GM23248 (cell line): ENCODE results near the gene ATP7B. TPM values are rescaled to one million over a fixed set of nuclear protein-coding genes. Genes with fewer than 3 reads are reported as not detected.

Experiments used
- DNase-seq: peaks from one replicate; pipeline ENCODE4 v3.0.0-alpha.2; 2015
- H2AFZ ChIP-seq: fragments of 200-600 bp; sonication (generic); 2 replicates; pipeline ENCODE4 v1.6.1; 2016; ENCODE audit warnings: antibody characterized with exemption
- H3F3A ChIP-seq: fragments of 200-600 bp; sonication (generic); 2 replicates; pipeline ENCODE4 v1.6.1; 2016; ENCODE audit warnings: mild to moderate bottlenecking, antibody characterized with exemption, mixed run types; ENCODE audit not compliant: insufficient read depth
- H3K27ac ChIP-seq: fragments of 200-600 bp; sonication (generic); 2 replicates; pipeline ENCODE4 v1.5.1; 2016; ENCODE audit warnings: mild to moderate bottlenecking
- H3K27me3 ChIP-seq: fragments of 200-600 bp; sonication (generic); replicated peaks from 2 replicates; pipeline ENCODE4 v1.6.1; 2016; ENCODE audit warnings: mild to moderate bottlenecking; ENCODE audit not compliant: insufficient read depth
- H3K36me3 ChIP-seq: fragments of 200-600 bp; sonication (generic); 2 replicates; pipeline ENCODE4 v1.6.1; 2016; ENCODE audit warnings: low read depth, mild to moderate bottlenecking
- H3K4me1 ChIP-seq: fragments of 200-600 bp; sonication (generic); 2 replicates; pipeline ENCODE4 v1.6.1; 2016; ENCODE audit warnings: mild to moderate bottlenecking; ENCODE audit not compliant: insufficient read depth
- H3K4me2 ChIP-seq: fragments of 200-600 bp; sonication (generic); one replicate; pipeline ENCODE4 v1.6.1; 2016; ENCODE audit warnings: mild to moderate bottlenecking; ENCODE audit not compliant: unreplicated experiment
- H3K4me3 ChIP-seq: fragments of 200-600 bp; sonication (generic); 2 replicates; pipeline ENCODE4 v1.5.1; 2016; ENCODE audit warnings: mild to moderate bottlenecking
- H3K79me2 ChIP-seq: fragments of 200-600 bp; sonication (generic); 2 replicates; pipeline ENCODE4 v1.6.1; 2016; ENCODE audit warnings: mild to moderate bottlenecking; ENCODE audit not compliant: insufficient read depth
- H3K9ac ChIP-seq: fragments of 200-600 bp; sonication (generic); 2 replicates; pipeline ENCODE4 v1.6.1; 2016; ENCODE audit warnings: mild to moderate bottlenecking
- H3K9me2 ChIP-seq: fragments of 200-600 bp; sonication (generic); 2 replicates; pipeline ENCODE4 v1.6.1; 2016; ENCODE audit warnings: mixed run types, mild to moderate bottlenecking, moderate library complexity; ENCODE audit not compliant: insufficient read depth
- H3K9me3 ChIP-seq: fragments of 200-600 bp; sonication (generic); one replicate; pipeline ENCODE4 v1.6.1; 2017; ENCODE audit warnings: low read depth
- H4K20me1 ChIP-seq: fragments of 200-600 bp; sonication (generic); 2 replicates; pipeline ENCODE4 v1.6.0; 2016; ENCODE audit not compliant: insufficient read depth
- EZH2 ChIP-seq: fragments of 200-600 bp; sonication (generic); IDR thresholded peaks from 2 replicates; pipeline ENCODE4 v1.6.1; 2018; ENCODE audit warnings: antibody characterized with exemption, mild to moderate bottlenecking; ENCODE audit not compliant: insufficient read depth, poor library complexity, severe bottlenecking
- EZH2phosphoT487 ChIP-seq: fragments of 200-600 bp; sonication (generic); IDR thresholded peaks from 2 replicates; pipeline ENCODE4 v1.6.1; 2018; ENCODE audit warnings: antibody characterized with exemption, moderate library complexity, mild to moderate bottlenecking, low read depth; ENCODE audit not compliant: insufficient read depth
- WGBS, 2 experiments: methylation state at CpG; one replicate each; pipeline ENCODE4 v1.1.6; 2015 to 2017; ENCODE audit warnings: low lambda C conversion rate in 2 of 2, low coverage in 1 of 2; ENCODE audit errors: missing lambda C conversion rate in 2 of 2; 5-methylcytosine and 5-hydroxymethylcytosine counted together
- in situ Hi-C: fragments of 300-500 bp; cut with MboI; formaldehyde crosslinking; loops from 2 replicates; pipeline ENCODE4 v1.15.0; 2020
- polyA plus RNA-seq: library from polyadenylated mRNA; unstranded; fragments of >200 nt; fragmentation: Nextera tagmentation; extraction: Ambion mirVana; gene quantifications from 2 replicates; pipeline ENCODE4 v1.2.1, GENCODE V29; 2016
- total RNA-seq: library from RNA; depleted of rRNA; stranded (reverse); fragments of >200 nt; shearing (Covaris generic); gene quantifications from 2 replicates; pipeline ENCODE4 v1.2.3, GENCODE V29; 2014; rRNA removed

Gene ATP7B
- 0.32 and 1.5 TPM in 2 replicates for total RNA-seq
- 0.09 and 0.10 TPM in 2 replicates for polyA plus RNA-seq

DNA sequence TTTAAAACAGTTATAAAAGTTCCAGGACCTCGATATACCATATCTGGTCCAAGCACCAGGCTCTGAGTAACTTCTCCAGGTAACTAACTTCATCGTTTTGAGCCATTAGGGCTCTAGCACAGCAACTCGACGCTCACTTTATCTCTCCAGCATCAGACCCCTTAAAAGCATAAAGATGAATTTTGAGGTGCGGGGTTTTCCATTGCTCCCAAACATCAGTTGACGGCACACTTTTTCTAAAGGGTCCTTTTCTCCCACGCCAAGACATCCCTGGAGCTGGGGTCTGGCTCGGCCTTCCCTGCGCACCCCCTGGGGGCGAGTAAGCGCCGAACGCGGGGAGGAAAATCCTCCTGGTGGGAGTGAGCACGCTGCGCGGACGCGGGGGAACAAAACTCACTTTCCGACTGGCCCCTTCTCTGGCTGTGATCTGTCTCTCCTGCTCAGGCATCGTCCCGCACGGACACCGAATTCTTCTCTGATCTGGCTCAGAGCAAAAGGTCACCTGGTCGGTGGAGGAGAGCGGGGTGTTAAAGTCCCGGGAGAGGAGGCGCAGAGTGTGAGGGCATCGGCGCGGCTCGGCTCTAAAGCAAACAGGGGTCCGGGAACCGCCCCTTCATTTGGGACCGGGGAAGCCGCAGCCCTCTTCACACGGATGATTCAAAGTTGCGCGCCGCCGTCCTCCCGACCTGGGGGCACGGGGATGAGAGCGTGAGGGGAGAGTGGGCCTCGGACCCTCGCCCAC is at the start of gene ATP7B:
Gene ATP7B, minus strand, starts transcription at position 561 of the 742 bp plus-strand sequence. Its CDS starts 113 bp downstream, at position 448.
- TF ChIP-seq EZH2: peak; percentile 70
- no peak for TF ChIP-seq EZH2phosphoT487
- no peaks in the 10 kb centered on the region for H3K36me3 ChIP-seq
- H3K27ac ChIP-seq: peak within 1 kb of the TSS; percentile 64
- DNase-seq: peak; percentile 42
- peak within 1 kb of the TSS; percentile 90 for H3K4me2 ChIP-seq
- peak within 1 kb of the TSS; percentile 95 for H3K9ac ChIP-seq
- no peaks in the 10 kb centered on the region for H3F3A ChIP-seq
- H3K79me2 ChIP-seq: peaks cover 38% of the 10 kb centered on the region
- H2AFZ ChIP-seq: peak within 1 kb of the TSS; percentile 97
- H3K4me3 ChIP-seq: peak within 1 kb of the TSS; percentile 94
- peaks cover 22% of the 10 kb centered on the region for H3K27me3 ChIP-seq
- 6% methylated on average over 39 to 40 of the region's 46 CpGs for WGBS, 2 experiments
- no peaks in the 10 kb centered on the region for H4K20me1 ChIP-seq
- H3K9me2 ChIP-seq: no peaks in the 10 kb centered on the region
- in situ Hi-C loops: no loop called here
- no peaks in the 10 kb centered on the region for H3K9me3 ChIP-seq
- H3K4me1 ChIP-seq: peaks cover 9% of the 10 kb centered on the region

- Histone ChIP-seq H3K27me3 (peaks cover 6% of the 10 kb centered on the region; the same call in 1 of the 2 replicates), H3F3A (no peaks in the 10 kb centered on the region), H3K79me2 (no peaks in the 10 kb centered on the region), H3K9me3 (no peaks in the 10 kb centered on the region), H2AFZ (no peak overlapping the region), H3K4me1 (no peaks in the 10 kb centered on the region), H3K27ac (no peak overlapping the region), H3K4me2 (no peak overlapping the region), H3K9me2 (no peaks in the 10 kb centered on the region), H3K4me3 (no peak overlapping the region), H3K36me3 (no peaks in the 10 kb centered on the region), H4K20me1 (no peaks in the 10 kb centered on the region), H3K9ac (no peak overlapping the region)
- in situ Hi-C loops: no loop called here
- DNase-seq: no peak
- WGBS, 2 experiments: 5 to 7% methylated on average over 4 of the region's 4 CpGs
- no peak for TF ChIP-seq EZH2
- TF ChIP-seq EZH2phosphoT487: no peak
Measured at GRCh38 chr13:52053460-52053859, 42.2 kb upstream of the ATP7B start.

- no peaks in the 10 kb centered on the region for H3F3A ChIP-seq
- no peaks in the 10 kb centered on the region for H3K79me2 ChIP-seq
- H3K9me3 ChIP-seq: no peaks in the 10 kb centered on the region
- H3K4me3 ChIP-seq: no peak overlapping the region
- in situ Hi-C loops: no loop called here
- no peak overlapping the region for H3K27ac ChIP-seq
- H3K9me2 ChIP-seq: no peaks in the 10 kb centered on the region
- H4K20me1 ChIP-seq: no peaks in the 10 kb centered on the region
- no peak overlapping the region for H3K4me2 ChIP-seq
- no peaks in the 10 kb centered on the region for H3K4me1 ChIP-seq
- H3K27me3 ChIP-seq: peaks cover 6% of the 10 kb centered on the region; the same call in 1 of the 2 replicates
- no peaks in the 10 kb centered on the region for H3K36me3 ChIP-seq
- TF ChIP-seq EZH2 (no peak), EZH2phosphoT487 (no peak)
- WGBS, 2 experiments: 32 to 38% methylated on average over 7 of the region's 7 CpGs
- H3K9ac ChIP-seq: no peak overlapping the region
- no peak for DNase-seq
- H2AFZ ChIP-seq: no peak overlapping the region
Measured at GRCh38 chr13:52051400-52051799, 40.1 kb upstream of the ATP7B start.

GRCh38 chr13:52048516-52048915 is 37.3 kb upstream of the ATP7B start:
- peaks cover 6% of the 10 kb centered on the region; the same call in 1 of the 2 replicates for H3K27me3 ChIP-seq
- H3K27ac ChIP-seq: no peak overlapping the region
- H3K9me2 ChIP-seq: no peaks in the 10 kb centered on the region
- H3K9me3 ChIP-seq: no peaks in the 10 kb centered on the region
- in situ Hi-C loops: no loop called here
- no peaks in the 10 kb centered on the region for H3K4me1 ChIP-seq
- DNase-seq: peak; percentile 14
- 53% methylated on average over 2 of the region's 2 CpGs for WGBS, 2 experiments
- no peaks in the 10 kb centered on the region for H4K20me1 ChIP-seq
- TF ChIP-seq EZH2phosphoT487 (no peak), EZH2 (no peak)
- H3K79me2 ChIP-seq: no peaks in the 10 kb centered on the region
- no peak overlapping the region for H3K4me2 ChIP-seq
- H3F3A ChIP-seq: no peaks in the 10 kb centered on the region
- H3K4me3 ChIP-seq: no peak overlapping the region
- no peak overlapping the region for H3K9ac ChIP-seq
- H2AFZ ChIP-seq: no peak overlapping the region
- no peaks in the 10 kb centered on the region for H3K36me3 ChIP-seq

DNA sequence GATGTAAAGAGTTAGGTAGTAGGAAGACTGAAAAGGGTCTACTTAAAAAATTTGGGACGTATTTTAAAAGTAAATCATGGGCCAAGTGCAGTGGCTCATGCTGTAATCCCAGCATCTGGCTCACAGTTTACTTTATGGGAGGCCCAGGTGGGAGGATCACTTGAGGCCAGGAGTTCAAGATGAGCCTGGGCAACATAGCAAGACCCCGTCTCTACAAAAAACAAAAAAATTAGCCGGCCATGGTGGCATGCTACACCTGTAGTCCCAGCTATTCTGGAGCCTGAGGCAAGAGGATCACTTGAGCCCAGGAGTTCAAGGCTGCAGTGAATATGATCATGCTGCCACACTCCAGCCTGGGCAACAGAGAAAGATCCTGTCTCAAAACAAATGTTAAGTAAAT is 36.2 kb upstream of the ATP7B start:
- H3K4me1 ChIP-seq: no peaks in the 10 kb centered on the region
- H3K36me3 ChIP-seq: no peaks in the 10 kb centered on the region
- H3K27me3 ChIP-seq: peaks cover 3% of the 10 kb centered on the region; the same call in 1 of the 2 replicates
- H3K9me2 ChIP-seq: no peaks in the 10 kb centered on the region
- H3K9ac ChIP-seq: no peak overlapping the region
- no peak overlapping the region for H3K4me2 ChIP-seq
- no peak for DNase-seq
- H4K20me1 ChIP-seq: no peaks in the 10 kb centered on the region
- H2AFZ ChIP-seq: no peak overlapping the region
- TF ChIP-seq EZH2phosphoT487: no peak
- TF ChIP-seq EZH2: no peak
- H3K4me3 ChIP-seq: no peak overlapping the region
- H3K9me3 ChIP-seq: no peaks in the 10 kb centered on the region
- in situ Hi-C loops: no loop called here
- 83 to 85% methylated on average over 3 of the region's 3 CpGs for WGBS, 2 experiments
- H3K79me2 ChIP-seq: no peaks in the 10 kb centered on the region
- H3F3A ChIP-seq: no peaks in the 10 kb centered on the region
- H3K27ac ChIP-seq: no peak overlapping the region
